ENCODE data around the gene SLC4A4. TPM values are rescaled to one million over a fixed set of nuclear protein-coding genes. Genes with fewer than 3 reads are reported as not detected.

The SLC4A4 gene
- total RNA-seq, 2 donors from 2014 or later: 48.3 to 89.2 TPM

DNA sequence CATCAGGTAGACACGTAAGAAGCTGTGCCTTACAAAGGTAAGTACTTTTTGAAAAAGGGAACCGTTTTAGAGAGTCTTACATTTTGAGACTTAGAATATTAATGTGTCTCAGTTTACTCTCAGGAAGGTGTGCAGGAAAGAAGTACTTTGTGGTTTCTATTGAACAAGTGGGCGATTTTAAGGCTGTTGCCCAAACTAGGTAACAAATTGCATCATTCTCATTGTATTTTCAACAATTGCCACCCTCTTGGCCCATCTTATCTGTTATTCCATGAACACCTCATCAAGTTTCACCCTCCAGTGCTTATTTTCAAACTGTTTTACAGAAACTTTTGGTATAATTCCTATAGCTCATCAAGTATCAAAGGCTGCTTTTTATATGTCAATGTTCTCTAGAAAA, 158.3 kb downstream of the SLC4A4 start:
- no peaks in the 10 kb centered on the region for H3K27me3 ChIP-seq (replicated peaks; ENCODE audit: insufficient read depth)
- intact Hi-C loops (cut with DNase I): no loop called here
- DNase-seq (ENCODE audit: low spot score): no peak
- H3K36me3 ChIP-seq: no peaks in the 10 kb centered on the region
- TF ChIP-seq, protein P1, sequence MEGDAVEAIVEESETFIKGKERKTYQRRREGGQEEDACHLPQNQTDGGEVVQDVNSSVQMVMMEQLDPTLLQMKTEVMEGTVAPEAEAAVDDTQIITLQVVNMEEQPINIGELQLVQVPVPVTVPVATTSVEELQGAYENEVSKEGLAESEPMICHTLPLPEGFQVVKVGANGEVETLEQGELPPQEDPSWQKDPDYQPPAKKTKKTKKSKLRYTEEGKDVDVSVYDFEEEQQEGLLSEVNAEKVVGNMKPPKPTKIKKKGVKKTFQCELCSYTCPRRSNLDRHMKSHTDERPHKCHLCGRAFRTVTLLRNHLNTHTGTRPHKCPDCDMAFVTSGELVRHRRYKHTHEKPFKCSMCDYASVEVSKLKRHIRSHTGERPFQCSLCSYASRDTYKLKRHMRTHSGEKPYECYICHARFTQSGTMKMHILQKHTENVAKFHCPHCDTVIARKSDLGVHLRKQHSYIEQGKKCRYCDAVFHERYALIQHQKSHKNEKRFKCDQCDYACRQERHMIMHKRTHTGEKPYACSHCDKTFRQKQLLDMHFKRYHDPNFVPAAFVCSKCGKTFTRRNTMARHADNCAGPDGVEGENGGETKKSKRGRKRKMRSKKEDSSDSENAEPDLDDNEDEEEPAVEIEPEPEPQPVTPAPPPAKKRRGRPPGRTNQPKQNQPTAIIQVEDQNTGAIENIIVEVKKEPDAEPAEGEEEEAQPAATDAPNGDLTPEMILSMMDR (IDR thresholded peaks at IDR 0.05): no peak
- no peak for TF ChIP-seq POLR2AphosphoS5 (IDR thresholded peaks at IDR 0.05)
- TF ChIP-seq POLR2A (IDR thresholded peaks at IDR 0.05): no peak
- peak overlapping the region in 1 of 2 donors; percentile 13 for H3K27ac ChIP-seq
- no peak overlapping the region for H3K4me3 ChIP-seq
- no peaks in the 10 kb centered on the region for H3K9me3 ChIP-seq
- no peaks in the 10 kb centered on the region for H3K4me1 ChIP-seq (replicated peaks)
- 91% methylated on average over 3 of the region's 3 CpGs for WGBS

DNA sequence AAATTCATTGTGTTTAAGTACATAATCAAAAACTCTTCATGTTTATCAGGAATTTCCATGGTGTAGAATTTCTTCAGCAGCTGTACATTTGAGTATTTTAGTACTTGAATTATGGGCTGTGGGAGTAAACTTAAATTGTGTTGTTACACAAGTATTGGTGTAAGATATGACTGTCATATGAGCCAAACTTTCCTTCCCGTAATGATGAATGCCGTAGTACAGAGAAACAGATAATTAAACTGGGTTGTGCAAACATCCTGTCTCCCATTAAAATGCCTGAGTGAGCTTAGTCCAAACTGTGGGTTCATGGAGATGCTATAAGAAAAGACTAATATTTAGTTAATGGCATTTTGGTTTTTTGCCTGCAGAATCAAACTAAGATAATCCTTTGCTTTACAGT, 159.2 kb downstream of the SLC4A4 start:
- Histone ChIP-seq H3K9me3 (no peaks in the 10 kb centered on the region), H3K36me3 (no peaks in the 10 kb centered on the region), H3K4me1 (replicated peaks) (no peaks in the 10 kb centered on the region), H3K27me3 (replicated peaks; ENCODE audit: insufficient read depth) (no peaks in the 10 kb centered on the region), H3K4me3 (no peak overlapping the region), H3K27ac (peak overlapping the region; percentile 18 to 26)
- 6% methylated on average over 2 of the region's 2 CpGs for WGBS
- intact Hi-C loops (cut with DNase I): no loop called here
- peak; percentile 54 for DNase-seq (ENCODE audit: low spot score)
- TF ChIP-seq POLR2AphosphoS5 (IDR thresholded peaks at IDR 0.05) (peak; percentile 84), POLR2A (IDR thresholded peaks at IDR 0.05) (no peak)

DNA sequence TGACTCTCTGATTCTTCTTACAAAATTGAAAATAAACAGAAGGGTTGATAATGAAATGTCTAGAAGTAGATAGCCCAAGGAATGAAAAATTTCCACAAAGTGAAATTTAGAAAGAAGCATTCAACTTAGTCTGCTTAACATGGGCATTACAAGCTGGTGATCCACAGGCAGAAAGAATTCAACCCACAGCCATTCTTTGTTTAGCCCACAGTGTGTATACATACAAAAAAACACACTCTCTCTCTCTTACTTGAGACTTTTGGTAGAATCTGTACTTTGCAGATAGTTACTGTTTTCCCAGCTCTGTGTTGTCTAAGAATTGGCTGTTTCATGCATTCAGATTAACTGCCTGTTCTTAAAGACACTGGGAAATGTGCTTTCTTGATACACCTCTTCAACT, 159.8 kb downstream of the SLC4A4 start:
- TF ChIP-seq POLR2AphosphoS5 (IDR thresholded peaks at IDR 0.05): no peak
- TF ChIP-seq, protein P1 (IDR thresholded peaks at IDR 0.05): no peak
- TF ChIP-seq POLR2A (IDR thresholded peaks at IDR 0.05): no peak
- no peak overlapping the region for H3K4me3 ChIP-seq
- DNase-seq (ENCODE audit: low spot score): no peak
- intact Hi-C loops (cut with DNase I): no loop called here
- no peak overlapping the region for H3K27ac ChIP-seq
- H3K27me3 ChIP-seq (replicated peaks; ENCODE audit: insufficient read depth): no peaks in the 10 kb centered on the region
- H3K36me3 ChIP-seq: no peaks in the 10 kb centered on the region
- H3K4me1 ChIP-seq (replicated peaks): no peaks in the 10 kb centered on the region
- no peaks in the 10 kb centered on the region for H3K9me3 ChIP-seq

DNA sequence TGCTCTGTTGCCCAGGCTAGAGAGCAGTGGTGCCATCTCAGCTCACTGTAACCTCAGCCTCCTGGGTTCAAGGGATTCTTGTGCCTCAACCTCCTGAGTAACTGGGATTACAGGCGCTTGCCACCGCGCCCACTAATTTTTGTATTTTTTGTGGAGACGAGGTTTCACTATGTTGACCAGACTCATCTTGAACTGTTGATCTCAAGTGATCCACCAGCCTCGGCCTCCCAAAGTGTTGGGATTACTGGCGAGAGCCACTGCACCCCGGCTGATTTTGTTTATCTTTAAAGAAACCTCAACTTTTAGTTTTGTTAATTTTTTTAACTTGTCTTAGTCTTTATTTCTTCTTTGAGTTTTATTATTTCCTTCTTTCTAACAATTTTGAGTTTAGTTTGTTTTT, 163.2 kb downstream of the SLC4A4 start:
- intact Hi-C loops (cut with DNase I): no loop called here
- no peaks in the 10 kb centered on the region for H3K27me3 ChIP-seq (replicated peaks; ENCODE audit: insufficient read depth)
- no peaks in the 10 kb centered on the region for H3K36me3 ChIP-seq
- H3K9me3 ChIP-seq: no peaks in the 10 kb centered on the region
- H3K4me1 ChIP-seq (replicated peaks): no peaks in the 10 kb centered on the region
- WGBS: 98% methylated on average over 7 of the region's 7 CpGs
- no peak overlapping the region for H3K27ac ChIP-seq
- H3K4me3 ChIP-seq: no peak overlapping the region
- no peak for DNase-seq (ENCODE audit: low spot score)
- TF ChIP-seq POLR2A (IDR thresholded peaks at IDR 0.05): no peak
- no peak for TF ChIP-seq POLR2AphosphoS5 (IDR thresholded peaks at IDR 0.05)
- TF ChIP-seq, protein P1 (IDR thresholded peaks at IDR 0.05): no peak

DNA sequence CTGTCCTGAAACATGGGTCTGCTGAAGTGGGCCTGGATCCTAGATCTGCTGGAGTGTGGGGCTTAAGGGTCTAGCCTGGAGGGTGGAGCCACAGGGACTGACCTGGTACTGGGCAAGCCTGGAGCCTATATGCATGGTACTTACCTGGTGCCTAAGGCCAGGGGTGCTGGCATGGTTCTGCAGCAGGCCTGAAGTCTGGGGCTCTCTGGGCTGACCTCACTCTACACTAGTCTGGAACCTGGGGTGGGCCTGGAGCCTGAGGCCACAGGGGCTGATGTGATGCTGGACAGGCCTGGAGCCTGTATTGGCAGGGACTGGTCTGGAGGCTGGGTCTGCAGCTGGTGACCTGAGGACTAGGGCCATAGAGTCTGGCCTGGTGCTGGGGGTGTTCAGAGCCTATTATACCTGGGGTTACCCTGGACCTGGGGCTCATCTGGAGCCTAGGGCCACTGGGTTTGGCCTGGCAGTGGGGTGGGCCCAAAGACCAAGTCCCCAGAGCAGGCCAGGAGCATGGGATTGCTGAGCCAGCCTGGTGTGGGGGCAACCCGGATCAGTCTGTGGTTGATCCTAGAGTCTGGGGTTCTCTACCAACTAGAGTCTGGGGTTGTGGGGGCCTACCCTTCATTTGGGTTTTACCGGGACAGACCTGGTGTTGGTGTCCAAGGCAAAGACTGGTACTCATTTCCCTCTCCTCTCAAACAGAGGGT, 179.6 kb downstream of the SLC4A4 start:
- Histone ChIP-seq H3K4me3 (no peak overlapping the region), H3K9me3 (no peaks in the 10 kb centered on the region), H3K27me3 (replicated peaks; ENCODE audit: insufficient read depth) (no peaks in the 10 kb centered on the region), H3K4me1 (replicated peaks) (no peaks in the 10 kb centered on the region), H3K27ac (no peak overlapping the region), H3K36me3 (no peaks in the 10 kb centered on the region)
- DNase-seq (ENCODE audit: low spot score): no peak
- WGBS: 100% methylated on average over 2 of the region's 2 CpGs
- intact Hi-C loops (cut with DNase I): no loop called here
- no peak for TF ChIP-seq POLR2AphosphoS5 (IDR thresholded peaks at IDR 0.05)
- TF ChIP-seq POLR2A (IDR thresholded peaks at IDR 0.05): no peak
- TF ChIP-seq, protein P1 (IDR thresholded peaks at IDR 0.05): no peak
